HG03469 (cell line): Measurements from ENCODE around the gene SNTG2.
"Not testable (repeated sequence)": the region's sequence is repeated elsewhere in the genome, so short reads cannot be mapped to it uniquely, and the experiment has no call there.

Experiments used
- ATAC-seq: cut with Tn5 transposase; IDR thresholded peaks from one replicate; pipeline ENCODE4 v1.9.1; 2021; ENCODE audit warnings: mild to moderate bottlenecking, moderate library complexity, moderate number of reproducible peaks; ENCODE audit not compliant: unreplicated experiment

SNTG2 gene

DNA sequence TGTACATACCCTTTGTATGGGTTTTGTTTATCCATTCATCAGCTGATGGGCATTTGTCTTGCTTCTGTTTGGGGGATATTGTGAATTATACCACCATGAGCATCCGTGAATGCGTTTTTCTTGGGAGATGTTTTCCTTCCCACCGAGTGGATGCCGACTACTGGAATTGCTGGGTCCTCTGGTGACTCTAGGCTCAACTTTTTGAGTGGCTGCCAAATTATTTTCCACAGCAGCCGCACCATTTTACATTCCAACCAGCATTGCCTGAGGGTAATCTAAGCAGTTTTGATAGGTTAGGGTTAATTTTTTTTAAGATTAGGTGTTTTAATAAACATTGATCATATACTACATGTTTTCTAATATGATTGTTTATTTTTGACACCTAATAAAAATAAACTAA lies 220.1 kb downstream of the SNTG2 start:
- no peak for ATAC-seq

DNA sequence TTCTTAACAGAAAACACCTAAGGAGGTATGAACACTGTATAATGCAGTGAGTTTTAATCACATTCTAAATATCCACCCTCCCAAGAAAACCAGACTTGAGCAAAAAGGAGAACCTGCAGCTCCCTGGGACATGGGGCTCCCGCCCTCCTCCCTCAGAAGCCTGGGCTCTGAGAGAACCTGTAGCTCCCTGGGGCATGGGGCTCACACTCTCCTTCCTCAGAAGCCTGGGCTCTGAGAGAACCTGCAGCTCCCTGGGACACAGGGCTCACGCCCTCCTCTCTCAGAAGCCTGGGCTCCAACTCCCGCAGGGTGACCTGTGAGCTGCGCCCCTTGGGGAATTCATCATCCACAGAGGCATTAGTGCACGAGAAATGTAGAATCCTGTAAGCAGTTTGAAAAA lies 222.9 kb downstream of the SNTG2 start:
- no peak for ATAC-seq

DNA sequence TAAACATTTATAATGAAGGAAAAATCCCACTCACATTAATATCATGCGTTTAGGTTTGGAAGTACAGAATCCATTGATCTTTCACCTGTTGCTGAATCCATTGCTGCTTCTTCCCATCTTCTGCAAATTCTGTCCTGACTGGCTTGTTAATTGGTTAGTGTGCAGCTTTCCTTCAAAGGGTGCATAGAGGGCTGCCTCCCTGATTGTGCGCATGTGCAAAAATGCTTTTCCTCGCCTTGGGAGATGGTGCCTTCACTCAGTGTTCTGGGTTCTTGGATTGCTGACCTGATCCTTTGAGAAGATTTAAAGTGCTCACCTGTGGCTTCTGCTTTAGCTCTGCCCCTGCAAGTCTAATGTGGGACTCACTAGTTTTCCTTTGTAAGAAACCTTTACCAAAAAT lies 231.2 kb downstream of the SNTG2 start:
- ATAC-seq = no peak

- no peak for ATAC-seq
Observed at GRCh38 chr2:1183300-1183699, 232.7 kb downstream of the SNTG2 start.

DNA sequence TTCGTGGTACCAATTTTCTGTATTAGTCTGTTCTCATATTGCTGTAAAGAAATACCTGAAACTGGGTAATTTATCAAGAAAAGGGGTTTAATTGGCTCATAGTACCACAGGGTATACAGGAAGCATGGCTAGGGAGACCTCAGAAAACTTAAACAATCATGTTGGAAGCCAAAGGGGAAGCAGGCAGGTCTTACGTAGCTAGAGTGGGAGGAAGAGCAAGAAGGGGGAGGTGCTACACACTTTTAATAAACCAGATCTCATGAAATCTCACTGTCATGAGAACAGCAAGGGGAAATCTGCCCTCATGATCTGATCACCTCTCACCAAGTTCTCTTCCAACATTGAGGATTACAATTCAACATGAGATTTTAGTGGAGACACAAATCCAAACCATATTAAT lies 235.8 kb downstream of the SNTG2 start:
- no peak for ATAC-seq

GRCh38 chr2:1187189-1187588 lies 236.5 kb downstream of the SNTG2 start:
- ATAC-seq = no peak

DNA sequence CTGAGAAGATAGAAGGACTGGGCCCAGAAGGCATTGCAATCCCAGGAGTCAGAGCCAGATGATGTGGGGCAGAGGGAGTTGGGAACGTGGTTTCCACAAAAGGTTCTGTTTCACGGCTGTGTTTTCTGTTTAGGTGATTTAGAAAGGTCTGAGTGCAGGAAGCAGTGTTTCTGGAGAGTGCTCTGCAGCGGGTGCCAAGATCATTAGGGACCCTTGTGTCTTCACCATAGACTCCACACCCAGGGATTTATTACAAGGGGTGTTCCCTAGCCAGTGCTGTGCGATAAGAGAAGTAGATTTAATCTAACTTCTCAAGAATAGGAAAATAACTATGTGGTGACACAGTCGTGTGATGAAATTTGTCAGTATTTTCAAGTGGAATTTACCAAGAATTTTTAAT lies 241.5 kb downstream of the SNTG2 start:
- ATAC-seq = no peak

DNA sequence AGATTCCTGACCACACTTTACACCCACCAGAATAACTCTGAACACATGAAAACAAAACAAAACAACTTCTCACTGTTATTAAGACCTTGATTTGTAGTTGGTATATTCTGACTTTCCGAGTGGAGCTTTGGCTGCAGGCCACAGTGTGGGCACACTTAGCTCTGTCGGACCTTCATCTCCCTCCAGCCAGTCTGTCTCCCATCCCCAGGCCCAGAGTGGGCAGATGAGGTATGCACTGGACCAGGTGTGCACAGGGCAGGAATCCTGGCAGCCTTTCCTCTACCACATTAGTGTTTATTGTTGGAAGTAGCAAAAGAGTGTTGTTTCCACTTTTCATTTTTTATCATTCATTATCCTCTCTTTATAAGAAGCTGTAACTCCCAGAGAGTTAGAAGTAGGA lies 243.2 kb downstream of the SNTG2 start:
- ATAC-seq = no peak

DNA sequence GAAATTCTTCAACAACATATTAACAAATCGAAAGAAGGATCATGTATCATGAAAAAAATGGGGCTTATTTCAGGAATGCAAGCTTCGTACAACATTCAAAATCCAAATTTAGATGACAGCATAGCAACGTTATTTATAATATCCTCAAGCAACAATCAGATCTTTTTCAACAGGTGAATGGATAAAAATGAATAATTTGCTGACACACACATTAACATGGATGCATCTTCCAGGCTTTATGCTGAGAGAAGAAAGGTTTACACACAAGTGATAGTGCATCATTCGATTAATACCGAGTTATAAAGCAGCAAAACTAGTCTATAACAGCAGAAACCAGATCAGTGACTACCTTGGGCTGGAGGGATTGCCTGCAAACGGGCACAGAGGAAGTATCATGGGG lies 253.1 kb downstream of the SNTG2 start:
- no peak for ATAC-seq

DNA sequence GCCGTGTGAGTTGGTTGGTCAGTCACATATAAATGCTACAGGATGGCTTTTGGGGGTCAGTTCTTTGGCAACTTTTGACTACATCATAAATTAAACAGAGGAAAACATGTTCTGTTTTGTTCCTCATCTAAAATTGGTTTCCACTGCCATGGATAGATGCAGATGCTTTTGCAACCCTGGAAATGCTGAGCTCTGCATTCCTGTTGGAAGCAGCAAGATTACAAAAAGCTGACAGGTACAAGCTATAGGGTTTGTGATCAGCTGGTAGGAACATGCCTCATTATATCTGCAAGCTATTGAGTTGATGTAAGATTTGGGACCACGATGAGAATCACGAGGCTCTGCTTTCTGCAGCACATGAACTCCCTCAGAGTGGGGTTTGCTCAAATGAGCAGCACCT lies 255.2 kb downstream of the SNTG2 start:
- no peak for ATAC-seq

- ATAC-seq = no peak
Observed at GRCh38 chr2:1207962-1208510, 257.4 kb downstream of the SNTG2 start.

DNA sequence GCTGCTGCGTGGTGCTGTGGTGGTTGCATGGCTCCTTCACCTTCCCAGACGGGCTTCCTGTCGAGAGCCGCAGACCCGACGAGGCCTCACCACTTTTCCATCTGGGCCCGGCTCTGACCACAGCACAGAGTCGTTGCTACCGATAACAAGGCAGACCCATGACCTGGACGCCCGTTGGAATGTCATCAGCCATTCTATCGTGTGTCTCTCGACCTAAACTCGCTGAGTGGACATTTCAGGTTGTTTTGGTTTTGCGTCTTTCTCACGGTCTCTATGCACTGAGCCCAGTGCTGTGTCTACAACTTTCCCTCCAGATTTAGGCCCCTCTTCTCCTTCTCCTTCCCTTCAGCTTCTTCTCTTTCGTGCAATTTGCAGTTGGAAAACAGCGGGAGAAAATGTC lies 257.9 kb downstream of the SNTG2 start:
- no peak for ATAC-seq

DNA sequence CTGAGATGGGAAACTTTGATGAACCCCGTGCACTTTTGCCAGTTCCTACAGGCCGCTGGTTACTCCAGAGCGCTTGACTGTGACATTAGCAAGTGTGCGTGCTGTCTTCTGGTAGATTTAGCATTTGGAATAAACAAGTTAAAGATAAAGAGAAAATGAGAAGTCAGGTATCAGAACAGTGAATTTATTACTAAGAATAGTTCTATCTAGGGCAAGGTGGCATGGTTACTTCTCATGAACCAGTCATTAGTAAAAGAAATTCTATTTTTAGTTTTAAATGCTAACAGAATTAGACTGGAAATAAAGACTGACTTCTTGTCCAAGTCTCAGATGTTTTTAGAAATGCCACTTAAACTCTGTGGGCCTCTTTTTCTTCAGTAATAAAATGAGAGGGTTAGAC lies 258.6 kb downstream of the SNTG2 start:
- ATAC-seq = no peak

- ATAC-seq = no peak
Observed at GRCh38 chr2:1209761-1210160, 259.1 kb downstream of the SNTG2 start.

DNA sequence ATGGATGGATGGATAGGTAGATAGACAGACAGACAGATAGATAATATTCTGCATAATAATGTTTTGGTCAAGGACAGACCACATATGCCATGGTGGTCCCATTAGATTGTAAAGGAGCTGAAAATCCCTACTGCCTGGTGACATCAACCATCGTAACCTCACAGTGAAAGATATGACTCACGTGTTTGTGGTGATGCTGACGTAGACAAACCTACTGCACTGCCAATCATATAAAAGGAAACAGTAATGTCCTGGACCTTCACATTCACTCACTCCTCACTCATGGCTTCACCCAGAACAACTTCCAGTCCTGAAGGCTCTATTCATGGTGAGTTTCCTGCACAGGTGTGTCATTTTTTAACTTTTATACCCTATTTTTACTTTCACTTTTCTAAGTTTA lies 259.7 kb downstream of the SNTG2 start:
- no peak for ATAC-seq

- ATAC-seq = no peak
Observed at GRCh38 chr2:1219901-1220573, 269.4 kb downstream of the SNTG2 start.

GRCh38 chr2:1222056-1222455 lies 271.4 kb downstream of the SNTG2 start:
- no peak for ATAC-seq

DNA sequence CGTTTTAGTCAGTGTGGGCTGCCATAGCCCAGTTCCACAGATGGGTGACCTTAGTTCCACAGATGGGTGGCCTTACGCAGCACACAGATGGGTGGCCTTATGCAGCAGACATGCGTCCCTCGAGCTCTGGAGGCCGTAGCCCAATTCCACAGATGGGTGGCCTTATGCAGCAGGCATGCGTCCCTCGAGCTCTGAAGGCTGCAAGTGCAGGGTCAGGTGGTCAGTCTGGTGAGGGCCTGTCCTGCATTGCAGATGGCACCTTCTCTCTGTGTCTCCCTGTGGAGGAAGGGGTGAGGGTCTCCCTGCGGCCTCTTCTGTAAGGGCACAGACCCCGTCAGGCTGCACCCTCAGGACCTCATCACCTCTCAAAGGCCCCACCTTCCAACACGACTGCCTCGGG lies 273.1 kb downstream of the SNTG2 start:
- ATAC-seq = no peak

GRCh38 chr2:1224901-1225300 lies 274.3 kb downstream of the SNTG2 start:
- ATAC-seq = no peak

- no peak for ATAC-seq
Observed at GRCh38 chr2:1226766-1227165, 276.1 kb downstream of the SNTG2 start.

- ATAC-seq = no peak
Observed at GRCh38 chr2:1227274-1227900, 276.7 kb downstream of the SNTG2 start.

- ATAC-seq = not testable (repeated sequence)
Observed at GRCh38 chr2:1229596-1229995, 278.9 kb downstream of the SNTG2 start.
